H1 (cell line): ENCODE data around the gene PBX2.
"Not testable (repeated sequence)": the region's sequence is repeated elsewhere in the genome, so short reads cannot be mapped to it uniquely, and the experiment has no call there.

Experiments
- ATF2 ChIP-seq: IDR thresholded peaks from 2 replicates; pipeline ENCODE4 v1.6.1; 2012; ENCODE audit warnings: low read length, inconsistent platforms
- CTCF ChIP-seq, 3 experiments: IDR thresholded peaks; 1 replicate in 2 of 3; 2 replicates in 1 of 3; pipeline versions ENCODE4 v1.5.1 to v1.6.1; 2011; ENCODE audit warnings: low read length in 3 of 3, mild to moderate bottlenecking in 3 of 3, inconsistent platforms in 2 of 3, low read depth in 1 of 3, moderate library complexity in 1 of 3; ENCODE audit not compliant: insufficient read depth in 1 of 3; ENCODE audit errors: control extremely low read depth in 1 of 3
- EP300 ChIP-seq, 2 experiments: IDR thresholded peaks; 1 replicate in 1 of 2; 2 replicates in 1 of 2; pipeline ENCODE4 v1.6.1; 2011 to 2012; ENCODE audit warnings: low read depth in 2 of 2, low read length in 2 of 2, mild to moderate bottlenecking in 2 of 2, borderline replicate concordance in 1 of 2, inconsistent platforms in 1 of 2, moderate library complexity in 1 of 2
- GTF2F1 ChIP-seq: IDR thresholded peaks from 2 replicates; pipeline ENCODE4 v1.6.1; 2012; ENCODE audit warnings: low read depth, low read length, improper control_type of control experiment, borderline replicate concordance
- JUND ChIP-seq: IDR thresholded peaks from 2 replicates; pipeline ENCODE4 v1.6.1; 2011; ENCODE audit warnings: mild to moderate bottlenecking, improper control_type of control experiment, low read length
- KDM1A ChIP-seq: fragments of 200-600, 300-600 bp; sonication (generic); IDR thresholded peaks from 2 replicates; pipeline ENCODE4 v1.7.1; 2016; ENCODE audit warnings: mild to moderate bottlenecking, low read length, borderline replicate concordance
- KDM4A ChIP-seq: IDR thresholded peaks from one replicate; pipeline ENCODE4 v1.7.1; 2012; ENCODE audit warnings: low read depth, mild to moderate bottlenecking, moderate library complexity, low read length, inconsistent platforms; ENCODE audit not compliant: severe bottlenecking
- POLR2A ChIP-seq, 2 experiments: IDR thresholded peaks; 1 replicate in 1 of 2; 2 replicates in 1 of 2; pipeline ENCODE4 v1.6.1; 2011; ENCODE audit warnings: low read depth in 2 of 2, low read length in 2 of 2, mild to moderate bottlenecking in 2 of 2; ENCODE audit errors: control extremely low read depth in 1 of 2

GRCh38 chr6:32144238-32144637 is 45.8 kb downstream of the PBX2 start:
- TF ChIP-seq CTCF (IDR thresholded peaks at IDR 0.05; ENCODE audit: control extremely low read depth in 1 of 3, insufficient read depth in 1 of 3, low read depth in 1 of 3, low read length in 3 of 3); KDM4A; EP300 (IDR thresholded peaks at IDR 0.05; ENCODE audit: borderline replicate concordance in 1 of 2, low read depth in 2 of 2, low read length in 2 of 2); JUND; KDM1A; ATF2; GTF2F1; POLR2A (IDR thresholded peaks at IDR 0.05; ENCODE audit: control extremely low read depth in 1 of 2, low read depth in 2 of 2, low read length in 2 of 2): not testable (repeated sequence)
